ENCODE data around the gene PRKCH. TPM values are rescaled to one million over a fixed set of nuclear protein-coding genes. Genes with fewer than 3 reads are reported as not detected.

The PRKCH gene
- polyA plus RNA-seq, 3 donors: 3.6 to 6.2 (median 5.4) TPM

GRCh38 chr14:61300754-61301153, 20.6 kb upstream of the PRKCH start:
- no peaks in the 10 kb centered on the region for H3K36me3 Mint-ChIP-seq
- H3K4me1 Mint-ChIP-seq: no peaks in the 10 kb centered on the region
- DNase-seq: no peak
- Histone ChIP-seq H3K79me2 (ENCODE audit: insufficient read depth, low read length) (no peaks in the 10 kb centered on the region), H3K4me3 (replicated peaks in 1 of 3; ENCODE audit: low read depth in 2 of 3, low read length in 3 of 3) (no peak overlapping the region), H2AFZ (ENCODE audit: insufficient read depth, low read depth, low read length, poor library complexity, severe bottlenecking) (no peak overlapping the region), H3K9me3 (replicated peaks in 1 of 2; ENCODE audit: control insufficient read depth in 1 of 2, insufficient read depth in 1 of 2, low read length in 2 of 2) (peaks cover 0 to 9% of the 10 kb centered on the region in 2 donors), H3K36me3 (replicated peaks in 1 of 2; ENCODE audit: control insufficient read depth in 1 of 2, insufficient read depth in 2 of 2, low read length in 2 of 2) (no peaks in the 10 kb centered on the region), H3K4me1 (ENCODE audit: control insufficient read depth in 1 of 2, insufficient read depth in 2 of 2, low read length in 2 of 2) (no peaks in the 10 kb centered on the region), H4K20me1 (ENCODE audit: insufficient read depth, low read length) (no peaks in the 10 kb centered on the region), H3K27ac (ENCODE audit: low read depth in 1 of 2, low read length in 2 of 2) (no peak overlapping the region), H3K27me3 (ENCODE audit: control insufficient read depth in 2 of 2, insufficient read depth in 2 of 2, low read length in 2 of 2) (no peaks in the 10 kb centered on the region), H3K9ac (ENCODE audit: insufficient read depth, low read length, poor library complexity, severe bottlenecking) (no peak overlapping the region), H3K4me2 (replicated peaks; ENCODE audit: extremely low read depth, low read length, poor library complexity, severe bottlenecking) (no peak overlapping the region)
- peaks cover 0 to 11% (median 7%) of the 10 kb centered on the region in 7 donors for H3K9me3 Mint-ChIP-seq
- intact Hi-C loops (cut with micrococcal nuclease): no loop called here
- peaks cover 2 to 3% (median 3%) of the 10 kb centered on the region in 3 donors for H3K27me3 Mint-ChIP-seq (ENCODE audit: low read depth in 3 of 3)
- 100% methylated on average over 2 of the region's 7 CpGs for WGBS (ENCODE audit: insufficient coverage)
- H3K4me3 Mint-ChIP-seq: no peak overlapping the region
- H3K27ac Mint-ChIP-seq: no peak overlapping the region
- no peak for TF ChIP-seq CTCF (IDR thresholded peaks at IDR 0.05)

GRCh38 chr14:61304688-61305087, 16.7 kb upstream of the PRKCH start:
- Mint-ChIP-seq H3K4me1 (peaks cover 3% of the 10 kb centered on the region), H3K27ac (no peak overlapping the region), H3K4me3 (no peak overlapping the region), H3K27me3 (ENCODE audit: low read depth in 3 of 3) (peaks cover 0 to 2% (median 2%) of the 10 kb centered on the region in 3 donors), H3K9me3 (peaks cover 3 to 14% (median 13%) of the 10 kb centered on the region in 7 donors), H3K36me3 (no peaks in the 10 kb centered on the region)
- no peak for TF ChIP-seq CTCF (IDR thresholded peaks at IDR 0.05)
- no peaks in the 10 kb centered on the region for H4K20me1 ChIP-seq (ENCODE audit: insufficient read depth, low read length)
- no peak overlapping the region for H3K4me3 ChIP-seq (replicated peaks in 1 of 3; ENCODE audit: low read depth in 2 of 3, low read length in 3 of 3)
- H2AFZ ChIP-seq (ENCODE audit: insufficient read depth, low read depth, low read length, poor library complexity, severe bottlenecking): no peak overlapping the region
- no peaks in the 10 kb centered on the region for H3K36me3 ChIP-seq (replicated peaks in 1 of 2; ENCODE audit: control insufficient read depth in 1 of 2, insufficient read depth in 2 of 2, low read length in 2 of 2)
- DNase-seq: no peak
- H3K9ac ChIP-seq (ENCODE audit: insufficient read depth, low read length, poor library complexity, severe bottlenecking): no peak overlapping the region
- peaks cover 3 to 14% of the 10 kb centered on the region in 2 donors for H3K9me3 ChIP-seq (replicated peaks in 1 of 2; ENCODE audit: control insufficient read depth in 1 of 2, insufficient read depth in 1 of 2, low read length in 2 of 2)
- H3K27me3 ChIP-seq (ENCODE audit: control insufficient read depth in 2 of 2, insufficient read depth in 2 of 2, low read length in 2 of 2): no peaks in the 10 kb centered on the region
- H3K4me2 ChIP-seq (replicated peaks; ENCODE audit: extremely low read depth, low read length, poor library complexity, severe bottlenecking): no peak overlapping the region
- no peaks in the 10 kb centered on the region for H3K79me2 ChIP-seq (ENCODE audit: insufficient read depth, low read length)
- H3K27ac ChIP-seq (ENCODE audit: low read depth in 1 of 2, low read length in 2 of 2): no peak overlapping the region
- 100% methylated on average over 1 of the region's 2 CpGs for WGBS (ENCODE audit: insufficient coverage)
- no peaks in the 10 kb centered on the region for H3K4me1 ChIP-seq (ENCODE audit: control insufficient read depth in 1 of 2, insufficient read depth in 2 of 2, low read length in 2 of 2)
- intact Hi-C loops (cut with micrococcal nuclease): no loop called here

All from CD14-positive monocyte (primary cell).